ENCODE measurements around the gene R3HCC1L.

DNA sequence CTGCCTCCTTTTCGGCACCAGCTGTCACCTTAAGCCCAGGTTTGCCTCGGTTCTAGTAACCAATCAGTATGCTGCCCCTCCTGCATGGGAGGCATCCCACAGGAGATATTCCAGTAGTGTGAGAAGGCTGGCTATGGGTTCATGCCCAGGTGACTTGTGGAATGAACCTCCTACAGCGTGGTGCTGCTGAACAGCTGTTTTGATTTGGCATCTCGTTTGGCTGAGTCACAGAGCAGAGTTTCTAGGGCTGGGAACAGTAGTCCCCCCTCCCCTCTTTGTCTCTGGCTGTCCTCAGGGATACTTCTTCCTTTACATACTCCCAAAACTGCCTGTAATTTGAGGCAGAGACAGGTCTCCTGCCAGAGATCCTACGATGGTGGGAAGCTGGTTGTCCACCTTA lies 16.1 kb downstream of the R3HCC1L start:
- TF ChIP-seq, protein P1, sequence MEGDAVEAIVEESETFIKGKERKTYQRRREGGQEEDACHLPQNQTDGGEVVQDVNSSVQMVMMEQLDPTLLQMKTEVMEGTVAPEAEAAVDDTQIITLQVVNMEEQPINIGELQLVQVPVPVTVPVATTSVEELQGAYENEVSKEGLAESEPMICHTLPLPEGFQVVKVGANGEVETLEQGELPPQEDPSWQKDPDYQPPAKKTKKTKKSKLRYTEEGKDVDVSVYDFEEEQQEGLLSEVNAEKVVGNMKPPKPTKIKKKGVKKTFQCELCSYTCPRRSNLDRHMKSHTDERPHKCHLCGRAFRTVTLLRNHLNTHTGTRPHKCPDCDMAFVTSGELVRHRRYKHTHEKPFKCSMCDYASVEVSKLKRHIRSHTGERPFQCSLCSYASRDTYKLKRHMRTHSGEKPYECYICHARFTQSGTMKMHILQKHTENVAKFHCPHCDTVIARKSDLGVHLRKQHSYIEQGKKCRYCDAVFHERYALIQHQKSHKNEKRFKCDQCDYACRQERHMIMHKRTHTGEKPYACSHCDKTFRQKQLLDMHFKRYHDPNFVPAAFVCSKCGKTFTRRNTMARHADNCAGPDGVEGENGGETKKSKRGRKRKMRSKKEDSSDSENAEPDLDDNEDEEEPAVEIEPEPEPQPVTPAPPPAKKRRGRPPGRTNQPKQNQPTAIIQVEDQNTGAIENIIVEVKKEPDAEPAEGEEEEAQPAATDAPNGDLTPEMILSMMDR (conservative IDR thresholded peaks at IDR 0.05; ENCODE audit: low read depth, low read length), result no peak
- no peak for TF ChIP-seq EZH2 (IDR thresholded peaks at IDR 0.05; ENCODE audit: borderline replicate concordance, low read depth, low read length, poor library complexity, severe bottlenecking)

All from A673 (cell line).